ENCODE data around the gene IQSEC3. TPM values are rescaled to one million over a fixed set of nuclear protein-coding genes. Genes with fewer than 3 reads are reported as not detected.
"Not testable (repeated sequence)": the region's sequence is repeated elsewhere in the genome, so short reads cannot be mapped to it uniquely, and the experiment has no call there.

IQSEC3 gene
- total RNA-seq, 1 experiment from 2014 or later, result not detected

DNA sequence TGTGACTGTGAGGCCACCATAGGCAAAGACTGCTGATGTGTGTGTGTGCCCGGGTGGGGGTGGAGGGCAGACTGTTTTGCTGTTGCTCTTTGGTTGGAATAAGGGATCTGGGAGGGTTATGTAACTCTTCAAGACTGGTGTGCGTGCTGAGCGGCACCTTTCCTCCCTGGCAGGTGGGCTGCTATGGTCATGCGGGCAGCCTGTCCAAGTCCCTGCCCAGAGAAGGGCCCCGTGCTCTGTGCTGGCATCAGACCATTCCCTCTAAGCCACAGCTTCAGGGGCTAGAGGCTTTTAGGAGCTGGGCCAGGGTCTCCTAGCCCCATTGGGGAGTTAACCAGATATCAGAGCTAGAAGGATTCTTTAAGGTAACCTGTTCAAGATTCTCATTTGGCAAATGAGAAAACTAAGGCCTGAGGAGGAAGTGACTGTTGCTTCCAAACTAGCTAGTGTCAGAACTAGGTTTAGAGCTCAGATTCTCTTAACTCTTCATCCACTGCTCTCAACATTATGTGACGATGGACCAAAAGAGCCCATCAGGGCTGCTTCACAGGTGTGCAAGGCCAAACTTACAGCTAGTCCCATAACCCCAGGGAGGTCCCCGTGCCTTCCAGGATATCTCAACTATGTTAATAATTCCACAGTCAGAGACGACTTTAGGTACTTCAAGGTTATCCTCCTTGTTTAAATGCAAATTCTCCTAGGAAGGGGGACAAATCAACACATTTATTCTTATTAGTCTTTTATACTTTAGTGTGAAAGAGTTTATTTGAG lies 8.0 kb downstream of the IQSEC3 start:
- H3K36me3 Mint-ChIP-seq (ENCODE audit: insufficient read depth, unreplicated experiment); H3K4me3 Mint-ChIP-seq (ENCODE audit: unreplicated experiment); BruUV-seq (replicated peaks); CTCF ChIA-PET; DNase-seq (ENCODE audit: unreplicated experiment); intact Hi-C loops (cut with micrococcal nuclease); H3K27ac Mint-ChIP-seq (ENCODE audit: low read depth, unreplicated experiment); POLR2A ChIA-PET; H3K4me1 Mint-ChIP-seq (ENCODE audit: insufficient read depth, unreplicated experiment); H3K9me3 Mint-ChIP-seq (ENCODE audit: unreplicated experiment): not testable (repeated sequence)
- peaks cover 64% of the 10 kb centered on the region for H3K27me3 Mint-ChIP-seq (ENCODE audit: insufficient read depth, unreplicated experiment)

DNA sequence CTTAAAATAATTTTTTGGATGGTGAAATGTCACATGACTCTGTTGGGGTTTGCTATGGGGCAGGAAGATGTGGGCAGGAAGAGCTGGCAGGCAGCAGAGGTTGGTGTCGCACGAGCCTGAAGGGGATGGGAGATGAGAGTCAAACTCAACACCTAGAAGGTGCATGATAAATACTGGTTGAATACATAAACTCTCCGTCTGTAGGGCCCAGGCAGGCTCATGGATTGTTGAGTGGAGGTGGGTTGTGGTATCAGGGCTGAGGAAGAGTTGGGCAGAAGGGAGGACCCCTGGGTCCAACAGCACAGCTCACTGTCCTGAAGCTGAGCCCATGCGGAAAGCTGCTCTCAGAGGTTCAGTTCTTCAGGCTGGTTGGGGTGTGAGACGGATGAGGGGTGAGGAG lies 9.0 kb downstream of the IQSEC3 start:
- H3K4me3 Mint-ChIP-seq (ENCODE audit: unreplicated experiment); intact Hi-C loops (cut with micrococcal nuclease); POLR2A ChIA-PET; H3K9me3 Mint-ChIP-seq (ENCODE audit: unreplicated experiment); H3K36me3 Mint-ChIP-seq (ENCODE audit: insufficient read depth, unreplicated experiment); CTCF ChIA-PET; H3K27ac Mint-ChIP-seq (ENCODE audit: low read depth, unreplicated experiment); DNase-seq (ENCODE audit: unreplicated experiment); BruUV-seq (replicated peaks); H3K4me1 Mint-ChIP-seq (ENCODE audit: insufficient read depth, unreplicated experiment): not testable (repeated sequence)
- H3K27me3 Mint-ChIP-seq (ENCODE audit: insufficient read depth, unreplicated experiment), result peaks cover 64% of the 10 kb centered on the region

DNA sequence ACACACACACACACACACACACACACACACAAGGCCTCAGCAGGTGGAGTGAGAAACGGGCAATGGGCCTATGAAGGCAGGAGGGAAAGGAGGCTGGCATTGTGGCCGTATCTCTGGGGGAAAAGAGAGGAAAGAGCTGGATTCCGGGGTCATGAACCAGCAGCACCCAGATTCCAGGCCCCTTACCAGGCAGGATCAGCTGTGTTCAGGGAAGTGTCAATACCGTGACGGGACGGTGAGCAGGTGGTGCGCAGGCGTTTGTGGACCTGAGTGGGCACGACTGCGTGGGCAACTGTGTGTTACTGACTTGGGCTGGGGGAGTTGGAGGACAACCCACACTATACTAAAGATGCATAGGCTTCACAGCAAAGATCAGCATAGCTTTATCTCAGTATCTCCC lies 9.5 kb downstream of the IQSEC3 start:
- intact Hi-C loops (cut with micrococcal nuclease); CTCF ChIA-PET; BruUV-seq (replicated peaks); H3K4me1 Mint-ChIP-seq (ENCODE audit: insufficient read depth, unreplicated experiment); H3K36me3 Mint-ChIP-seq (ENCODE audit: insufficient read depth, unreplicated experiment); DNase-seq (ENCODE audit: unreplicated experiment); POLR2A ChIA-PET; H3K4me3 Mint-ChIP-seq (ENCODE audit: unreplicated experiment); H3K27ac Mint-ChIP-seq (ENCODE audit: low read depth, unreplicated experiment); H3K9me3 Mint-ChIP-seq (ENCODE audit: unreplicated experiment): not testable (repeated sequence)
- H3K27me3 Mint-ChIP-seq (ENCODE audit: insufficient read depth, unreplicated experiment), result peaks cover 64% of the 10 kb centered on the region

DNA sequence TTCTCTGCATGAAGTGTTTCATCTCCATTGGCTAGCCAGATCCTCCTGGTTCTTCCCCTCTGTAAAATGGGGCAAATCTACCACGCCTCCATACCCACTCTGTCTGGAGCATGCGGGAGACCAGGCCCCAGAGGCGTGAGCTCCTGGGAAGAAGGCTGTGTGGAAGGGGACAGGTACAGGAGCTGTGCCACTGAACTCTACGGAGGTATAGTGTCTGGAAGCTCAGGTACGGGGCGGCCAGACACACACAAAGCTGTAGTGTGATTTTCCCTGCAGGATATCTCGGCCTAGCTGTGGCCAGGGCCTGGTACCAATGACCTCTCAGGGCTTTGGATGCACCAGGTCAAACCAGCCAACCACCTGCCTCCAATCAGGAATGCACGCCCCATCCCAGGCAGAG lies 10.0 kb downstream of the IQSEC3 start:
- H3K9me3 Mint-ChIP-seq (ENCODE audit: unreplicated experiment); POLR2A ChIA-PET; DNase-seq (ENCODE audit: unreplicated experiment); intact Hi-C loops (cut with micrococcal nuclease); H3K4me1 Mint-ChIP-seq (ENCODE audit: insufficient read depth, unreplicated experiment); CTCF ChIA-PET; H3K4me3 Mint-ChIP-seq (ENCODE audit: unreplicated experiment); H3K36me3 Mint-ChIP-seq (ENCODE audit: insufficient read depth, unreplicated experiment); H3K27ac Mint-ChIP-seq (ENCODE audit: low read depth, unreplicated experiment); BruUV-seq (replicated peaks): not testable (repeated sequence)
- peaks cover 64% of the 10 kb centered on the region for H3K27me3 Mint-ChIP-seq (ENCODE audit: insufficient read depth, unreplicated experiment)

- POLR2A ChIA-PET; H3K36me3 Mint-ChIP-seq (ENCODE audit: insufficient read depth, unreplicated experiment); H3K9me3 Mint-ChIP-seq (ENCODE audit: unreplicated experiment); DNase-seq (ENCODE audit: unreplicated experiment); H3K4me3 Mint-ChIP-seq (ENCODE audit: unreplicated experiment); CTCF ChIA-PET; H3K4me1 Mint-ChIP-seq (ENCODE audit: insufficient read depth, unreplicated experiment); H3K27ac Mint-ChIP-seq (ENCODE audit: low read depth, unreplicated experiment); BruUV-seq (replicated peaks); intact Hi-C loops (cut with micrococcal nuclease): not testable (repeated sequence)
- H3K27me3 Mint-ChIP-seq (ENCODE audit: insufficient read depth, unreplicated experiment), result peaks cover 64% of the 10 kb centered on the region
Observed at GRCh38 chr12:77101-77719, 10.6 kb downstream of the IQSEC3 start.

DNA sequence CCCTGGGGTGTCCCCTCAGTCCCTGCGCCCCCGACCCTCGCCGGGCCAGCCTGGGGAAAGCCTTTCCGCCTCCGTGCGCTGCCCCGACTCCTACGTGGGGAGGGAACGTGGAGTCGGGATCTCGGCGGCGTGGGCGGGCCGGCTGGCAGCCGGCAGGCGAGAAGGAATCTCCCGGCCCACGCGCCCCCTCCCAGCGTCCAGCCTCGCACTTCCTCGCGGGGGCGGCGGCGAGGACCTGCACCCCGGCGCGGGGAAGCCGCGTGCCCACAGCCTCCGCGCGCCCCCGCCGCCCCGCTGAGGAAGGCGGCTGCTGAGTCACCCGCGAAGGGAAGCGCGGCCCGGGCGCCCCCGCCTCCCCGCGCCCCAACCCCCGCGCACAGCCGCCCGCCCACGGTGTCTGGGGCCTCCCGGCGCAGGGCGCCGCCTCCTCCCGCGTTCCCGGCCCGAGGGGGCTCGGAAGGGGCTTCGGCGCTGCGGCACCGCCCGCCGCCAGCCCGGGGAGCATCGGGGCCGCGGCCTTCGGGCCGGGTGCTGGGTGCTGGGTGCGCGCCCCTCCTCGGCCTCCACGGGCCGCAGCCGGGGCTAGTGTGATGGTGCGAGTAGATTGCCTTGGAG lies 11.3 kb downstream of the IQSEC3 start:
- intact Hi-C loops (cut with micrococcal nuclease); H3K9me3 Mint-ChIP-seq (ENCODE audit: unreplicated experiment); H3K27ac Mint-ChIP-seq (ENCODE audit: low read depth, unreplicated experiment); H3K4me1 Mint-ChIP-seq (ENCODE audit: insufficient read depth, unreplicated experiment); H3K4me3 Mint-ChIP-seq (ENCODE audit: unreplicated experiment); DNase-seq (ENCODE audit: unreplicated experiment); POLR2A ChIA-PET; H3K36me3 Mint-ChIP-seq (ENCODE audit: insufficient read depth, unreplicated experiment); CTCF ChIA-PET; BruUV-seq (replicated peaks): not testable (repeated sequence)
- H3K27me3 Mint-ChIP-seq (ENCODE audit: insufficient read depth, unreplicated experiment), result peaks cover 68% of the 10 kb centered on the region
